Measurements from ENCODE around the gene CFAP97D2.

- TF ChIP-seq ARNTL (CRISPR knock-in tag; IDR thresholded peaks at IDR 0.05; ENCODE audit: borderline replicate concordance, low read depth), result no peak
- TF ChIP-seq, protein P1, sequence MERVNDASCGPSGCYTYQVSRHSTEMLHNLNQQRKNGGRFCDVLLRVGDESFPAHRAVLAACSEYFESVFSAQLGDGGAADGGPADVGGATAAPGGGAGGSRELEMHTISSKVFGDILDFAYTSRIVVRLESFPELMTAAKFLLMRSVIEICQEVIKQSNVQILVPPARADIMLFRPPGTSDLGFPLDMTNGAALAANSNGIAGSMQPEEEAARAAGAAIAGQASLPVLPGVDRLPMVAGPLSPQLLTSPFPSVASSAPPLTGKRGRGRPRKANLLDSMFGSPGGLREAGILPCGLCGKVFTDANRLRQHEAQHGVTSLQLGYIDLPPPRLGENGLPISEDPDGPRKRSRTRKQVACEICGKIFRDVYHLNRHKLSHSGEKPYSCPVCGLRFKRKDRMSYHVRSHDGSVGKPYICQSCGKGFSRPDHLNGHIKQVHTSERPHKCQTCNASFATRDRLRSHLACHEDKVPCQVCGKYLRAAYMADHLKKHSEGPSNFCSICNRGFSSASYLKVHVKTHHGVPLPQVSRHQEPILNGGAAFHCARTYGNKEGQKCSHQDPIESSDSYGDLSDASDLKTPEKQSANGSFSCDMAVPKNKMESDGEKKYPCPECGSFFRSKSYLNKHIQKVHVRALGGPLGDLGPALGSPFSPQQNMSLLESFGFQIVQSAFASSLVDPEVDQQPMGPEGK (CRISPR knock-in tag; IDR thresholded peaks at IDR 0.05; ENCODE audit: borderline replicate concordance), result no peak
Observed at GRCh38 chr13:114135731-114136171, 43.3 kb upstream of the CFAP97D2 start.
